WI38 (cell line): ENCODE data around the gene FAM83G.

Experiments
- H3K4me3 ChIP-seq: 2 replicates; pipeline ENCODE4 v1.5.1; 2011; ENCODE audit warnings: low read depth, mild to moderate bottlenecking, control low read depth, low read length
- CTCF ChIP-seq: IDR thresholded peaks from 2 replicates; pipeline ENCODE4 v1.5.1; 2012; ENCODE audit warnings: low read depth, mild to moderate bottlenecking, control low read depth, low read length

FAM83G gene

GRCh38 chr17:18963126-18964017, 41.2 kb downstream of the FAM83G start:
- no peak for TF ChIP-seq CTCF
- no peak overlapping the region for H3K4me3 ChIP-seq

GRCh38 chr17:18962494-18962815, 42.1 kb downstream of the FAM83G start:
- H3K4me3 ChIP-seq, result no peak overlapping the region
- no peak for TF ChIP-seq CTCF

- H3K4me3 ChIP-seq, result no peak overlapping the region
- no peak for TF ChIP-seq CTCF
Measured at GRCh38 chr17:18961634-18962493, 42.7 kb downstream of the FAM83G start.

GRCh38 chr17:18960803-18961511, 43.6 kb downstream of the FAM83G start:
- peak; percentile 82 for TF ChIP-seq CTCF
- H3K4me3 ChIP-seq, result no peak overlapping the region

- no peak for TF ChIP-seq CTCF
- H3K4me3 ChIP-seq, result no peak overlapping the region
Measured at GRCh38 chr17:18960241-18960665, 44.3 kb downstream of the FAM83G start.

GRCh38 chr17:18959845-18960240, 44.7 kb downstream of the FAM83G start:
- no peak overlapping the region for H3K4me3 ChIP-seq
- TF ChIP-seq CTCF, result no peak
